ENCODE results near the gene PCK1.

PCK1 gene

GRCh38 chr20:57577679-57578475, 17.0 kb downstream of the PCK1 start:
- no peak for DNase-seq

GRCh38 chr20:57578476-57579165, 17.7 kb downstream of the PCK1 start:
- DNase-seq, result no peak

- DNase-seq, result no peak
Measured at GRCh38 chr20:57579331-57579897, 18.5 kb downstream of the PCK1 start.

GRCh38 chr20:57579898-57580447, 19.1 kb downstream of the PCK1 start:
- DNase-seq, result no peak

GRCh38 chr20:57580478-57581201, 19.7 kb downstream of the PCK1 start:
- no peak for DNase-seq

GRCh38 chr20:57581202-57582028, 20.5 kb downstream of the PCK1 start:
- DNase-seq, result no peak

GRCh38 chr20:57582029-57582378, 21.1 kb downstream of the PCK1 start:
- DNase-seq, result no peak

- DNase-seq, result no peak
Measured at GRCh38 chr20:57582432-57583288, 21.8 kb downstream of the PCK1 start.

GRCh38 chr20:57583289-57584257, 22.7 kb downstream of the PCK1 start:
- no peak for DNase-seq

GRCh38 chr20:57584768-57585461, 24.0 kb downstream of the PCK1 start:
- no peak for DNase-seq

- no peak for DNase-seq
Measured at GRCh38 chr20:57585466-57586213, 24.7 kb downstream of the PCK1 start.

GRCh38 chr20:57586370-57586793, 25.5 kb downstream of the PCK1 start:
- no peak for DNase-seq

- DNase-seq, result no peak
Measured at GRCh38 chr20:57586943-57587277, 26.0 kb downstream of the PCK1 start.

- no peak for DNase-seq
Measured at GRCh38 chr20:57587278-57587988, 26.5 kb downstream of the PCK1 start.

GRCh38 chr20:57587989-57588377, 27.1 kb downstream of the PCK1 start:
- DNase-seq, result no peak

- DNase-seq, result no peak
Measured at GRCh38 chr20:57588596-57588995, 27.7 kb downstream of the PCK1 start.

GRCh38 chr20:57589123-57589727, 28.3 kb downstream of the PCK1 start:
- no peak for DNase-seq

All from hippocampal formation (tissue), 2 donors.